HG03060 (cell line): ENCODE data around the gene KRT9.

Source experiments
- ATAC-seq: cut with Tn5 transposase; IDR thresholded peaks from one replicate; pipeline ENCODE4 v1.9.1; 2021; ENCODE audit warnings: low read depth, moderate number of reproducible peaks; ENCODE audit not compliant: unreplicated experiment

KRT9 gene

DNA sequence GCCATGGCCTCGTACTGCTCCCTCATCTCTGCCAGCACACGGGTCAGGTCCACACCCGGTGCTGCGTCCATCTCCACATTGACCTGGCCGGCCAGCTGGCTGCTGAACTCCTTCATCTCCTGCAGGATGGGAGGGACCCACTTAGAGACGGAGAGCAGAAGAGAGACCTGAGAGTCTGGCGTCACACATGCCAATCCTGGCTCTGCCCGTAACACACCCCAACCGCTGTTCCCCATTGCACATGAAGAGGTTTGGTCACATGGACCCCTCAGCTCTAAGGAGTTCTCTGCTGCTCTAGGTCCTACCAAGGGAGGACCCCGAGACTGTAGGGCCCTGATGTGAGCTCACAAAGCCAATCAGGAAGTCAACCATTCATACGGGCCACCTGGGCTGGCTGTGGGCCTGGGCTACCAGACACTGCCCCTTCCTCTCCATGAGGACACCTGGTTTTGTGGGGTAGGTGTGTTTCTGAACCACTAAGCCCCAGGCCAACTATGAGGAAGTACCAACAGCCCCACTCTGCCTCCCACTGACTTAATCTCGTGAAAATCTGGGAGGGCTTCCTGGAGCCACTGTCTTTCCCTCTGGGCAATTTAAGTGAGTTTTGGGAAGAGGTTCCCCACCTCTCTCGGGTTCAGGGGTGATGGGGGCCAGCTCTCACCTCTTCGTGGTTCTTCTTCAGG lies 55.6 kb downstream of the KRT9 start:
- ATAC-seq: no peak
